Measurements from ENCODE around the gene PARG. TPM values are rescaled to one million over a fixed set of nuclear protein-coding genes. Genes with fewer than 3 reads are reported as not detected.
A peak's percentile ranks its signal among the peaks of the same experiment; 100 is the strongest.
"Not testable (repeated sequence)": the region's sequence is repeated elsewhere in the genome, so short reads cannot be mapped to it uniquely, and the experiment has no call there.

The PARG gene
- total RNA-seq, result 10 to 100 TPM; 38.9 to 42.6 TPM
- 10 to 100 TPM in 1 of 2 donors, 1 to 10 TPM in 1; 9.0 to 14.8 TPM for polyA plus RNA-seq

DNA sequence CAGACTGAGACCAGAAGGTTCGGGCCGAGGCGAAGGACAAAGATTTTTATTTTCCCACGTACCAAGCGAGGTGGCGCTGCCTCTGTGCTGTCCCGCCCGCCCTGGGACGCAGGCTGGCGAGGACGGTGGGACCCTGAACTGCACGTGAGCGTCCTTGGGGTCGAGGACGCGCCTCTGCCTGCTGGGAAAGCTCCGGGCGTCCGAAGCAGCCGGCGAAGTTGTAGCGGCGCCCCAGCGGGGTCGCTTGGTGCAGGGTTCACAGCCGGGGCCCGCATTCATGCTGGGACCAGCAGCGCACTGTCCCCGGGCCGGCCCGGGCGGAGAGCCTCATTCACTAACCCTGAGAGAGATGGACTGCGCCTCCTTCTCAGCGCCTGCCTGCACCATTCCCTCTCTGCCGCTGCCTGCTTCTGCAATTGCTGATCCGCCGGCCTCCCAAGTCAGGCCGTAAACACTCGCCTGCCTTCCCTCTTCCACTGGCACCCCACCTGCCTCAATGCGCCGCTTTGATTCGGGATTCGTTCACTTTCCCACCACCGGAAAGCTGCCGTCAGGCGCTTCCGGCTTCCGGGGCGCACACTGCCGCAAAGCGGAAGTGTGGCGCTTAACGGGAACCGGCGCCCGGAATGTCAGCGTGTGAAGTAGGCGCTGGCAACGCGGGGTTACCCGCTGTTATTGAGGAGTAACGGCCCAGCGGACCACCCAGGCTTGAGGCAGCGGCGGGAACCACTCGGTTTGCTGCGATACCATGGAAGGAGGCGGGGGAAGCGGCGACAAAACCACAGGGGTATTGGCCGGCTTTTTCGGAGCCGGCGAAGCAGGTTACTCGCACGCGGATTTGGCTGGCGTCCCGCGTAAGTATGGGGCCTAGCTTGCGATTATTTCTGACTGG is at the start of gene PARG, which contains the start of gene TIMM23B:
TSS of gene PARG (minus strand) at position 581 of the 892 bp plus-strand sequence. CDS start at position 279, 302 bp downstream.
TSS of gene TIMM23B (plus strand) at position 607 of the 892 bp plus-strand sequence. CDS start at position 749, 142 bp downstream.
- DNase-seq, result peak; percentile 81 to 86 (median 86)
- H3K9me3 ChIP-seq (ENCODE audit: control insufficient read depth in 1 of 2, low read length in 2 of 2); POLR2A ChIA-PET (ENCODE audit: partially characterized antibody); CTCF ChIA-PET (ENCODE audit: partially characterized antibody); H3K27me3 Mint-ChIP-seq; H3K36me3 ChIP-seq (ENCODE audit: insufficient read depth, low read length); H3K27me3 ChIP-seq (ENCODE audit: insufficient read depth, low read length); H3K9me3 Mint-ChIP-seq: not testable (repeated sequence)
- Mint-ChIP-seq H3K4me3 (peak within 1 kb of the TSS; percentile 98 to 100 (median 100)), H3K27ac (peak within 1 kb of the TSS; percentile 90 to 98 (median 96)), H3K36me3 (peaks cover 5 to 19% of the 10 kb centered on the region in 2 donors), H3K4me1 (peaks cover 18 to 49% (median 35%) of the 10 kb centered on the region in 4 donors)
- Histone ChIP-seq H3K4me3 (ENCODE audit: low read length in 2 of 2) (peak within 1 kb of the TSS; percentile 84 to 91), H3K4me1 (ENCODE audit: insufficient read depth, low read length) (peaks cover 26% of the 10 kb centered on the region), H3K27ac (ENCODE audit: low read depth, low read length) (peak within 1 kb of the TSS; percentile 64)
- intact Hi-C loops (cut with micrococcal nuclease), result loop anchor here (10.0 kb wide), 1 partner anchor 683 kb away; the partner anchor contains the start of gene SGMS1

DNA sequence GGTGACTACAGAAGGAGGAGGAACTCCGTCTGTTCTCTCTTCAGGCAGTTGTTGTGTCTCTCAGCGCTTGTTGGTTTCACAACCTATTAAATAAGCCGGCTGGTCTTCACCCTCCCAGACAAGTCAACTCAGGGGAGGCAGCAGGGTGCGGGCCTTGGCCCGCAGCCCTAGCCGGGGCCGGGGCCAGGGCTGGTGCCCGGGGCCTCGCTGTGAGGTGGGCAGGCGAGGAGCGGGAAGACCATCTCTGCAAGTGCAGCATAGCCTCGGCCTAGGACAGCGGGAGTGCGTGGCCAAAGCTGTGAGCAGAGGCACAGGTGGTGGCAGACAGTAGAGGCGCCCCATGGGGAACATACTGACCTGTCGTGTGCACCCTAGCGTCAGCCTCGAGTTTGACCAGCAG is 46.5 kb upstream of the PARG start, which contains the start of gene AGAP6:
TSS of gene AGAP6 (plus strand) at position 31 of the 400 bp plus-strand sequence. CDS start at position 341, 310 bp downstream.
- DNase-seq; H3K4me3 ChIP-seq (ENCODE audit: low read length in 2 of 2); H3K27me3 Mint-ChIP-seq; POLR2A ChIA-PET (ENCODE audit: partially characterized antibody); intact Hi-C loops (cut with micrococcal nuclease); H3K36me3 Mint-ChIP-seq; H3K4me1 Mint-ChIP-seq; H3K4me1 ChIP-seq (ENCODE audit: insufficient read depth, low read length); H3K36me3 ChIP-seq (ENCODE audit: insufficient read depth, low read length); H3K9me3 Mint-ChIP-seq; H3K27ac ChIP-seq (ENCODE audit: low read depth, low read length); H3K9me3 ChIP-seq (ENCODE audit: control insufficient read depth in 1 of 2, low read length in 2 of 2); H3K27me3 ChIP-seq (ENCODE audit: insufficient read depth, low read length); H3K4me3 Mint-ChIP-seq; CTCF ChIA-PET (ENCODE audit: partially characterized antibody); H3K27ac Mint-ChIP-seq: not testable (repeated sequence)

DNA sequence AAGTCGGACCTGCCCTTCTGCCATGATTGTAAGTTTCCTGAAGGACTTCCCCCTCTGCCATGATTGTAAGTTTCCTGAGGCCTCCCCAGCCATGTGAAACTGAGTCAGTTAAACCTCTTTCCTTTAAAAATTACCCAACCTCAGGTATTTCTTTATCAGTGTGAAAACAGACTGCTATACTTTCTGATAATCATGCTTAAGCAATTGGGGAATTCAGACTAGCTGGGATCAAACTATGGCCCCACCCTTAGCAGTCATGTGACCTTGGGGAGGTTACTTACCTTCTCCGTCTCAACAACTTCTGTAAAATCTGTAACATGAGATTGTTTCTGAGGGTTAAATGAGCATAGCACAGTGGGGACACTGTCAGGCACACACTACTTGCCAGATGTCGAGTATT is 45.4 kb upstream of the PARG start:
- intact Hi-C loops (cut with micrococcal nuclease); H3K4me1 Mint-ChIP-seq; DNase-seq; H3K27ac Mint-ChIP-seq; H3K4me3 ChIP-seq (ENCODE audit: low read length in 2 of 2); H3K9me3 Mint-ChIP-seq; H3K4me1 ChIP-seq (ENCODE audit: insufficient read depth, low read length); H3K27ac ChIP-seq (ENCODE audit: low read depth, low read length); H3K27me3 Mint-ChIP-seq; H3K4me3 Mint-ChIP-seq; H3K36me3 Mint-ChIP-seq; H3K27me3 ChIP-seq (ENCODE audit: insufficient read depth, low read length); H3K36me3 ChIP-seq (ENCODE audit: insufficient read depth, low read length); CTCF ChIA-PET (ENCODE audit: partially characterized antibody); POLR2A ChIA-PET (ENCODE audit: partially characterized antibody); H3K9me3 ChIP-seq (ENCODE audit: control insufficient read depth in 1 of 2, low read length in 2 of 2): not testable (repeated sequence)

DNA sequence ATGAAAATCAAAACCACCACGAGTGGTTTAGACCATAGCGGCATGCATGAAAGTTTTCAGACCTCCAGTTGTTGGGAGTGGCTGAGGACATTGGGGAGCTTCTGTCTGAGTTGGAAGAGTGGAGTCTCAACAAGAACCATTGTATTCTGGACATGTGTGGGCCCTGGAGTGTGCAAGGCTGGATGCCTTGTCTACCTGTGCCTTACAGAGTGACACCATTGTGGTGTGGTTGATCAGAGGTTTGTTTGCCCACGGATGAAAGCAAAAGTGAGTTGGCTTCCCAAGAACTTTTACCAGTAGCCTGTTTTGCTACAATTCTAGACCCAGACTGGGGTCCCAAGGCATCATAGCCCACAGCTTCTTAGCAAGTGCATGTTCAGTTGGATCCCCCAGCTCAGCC is 35.9 kb upstream of the PARG start:
- H3K4me3 ChIP-seq (ENCODE audit: low read length in 2 of 2); H3K9me3 Mint-ChIP-seq; H3K27ac Mint-ChIP-seq; H3K36me3 ChIP-seq (ENCODE audit: insufficient read depth, low read length); DNase-seq; CTCF ChIA-PET (ENCODE audit: partially characterized antibody); H3K4me1 ChIP-seq (ENCODE audit: insufficient read depth, low read length); intact Hi-C loops (cut with micrococcal nuclease); POLR2A ChIA-PET (ENCODE audit: partially characterized antibody); H3K27ac ChIP-seq (ENCODE audit: low read depth, low read length); H3K27me3 ChIP-seq (ENCODE audit: insufficient read depth, low read length); H3K9me3 ChIP-seq (ENCODE audit: control insufficient read depth in 1 of 2, low read length in 2 of 2); H3K4me3 Mint-ChIP-seq; H3K4me1 Mint-ChIP-seq; H3K27me3 Mint-ChIP-seq: not testable (repeated sequence)
- H3K36me3 Mint-ChIP-seq, result peaks cover 9 to 11% of the 10 kb centered on the region in 2 donors

DNA sequence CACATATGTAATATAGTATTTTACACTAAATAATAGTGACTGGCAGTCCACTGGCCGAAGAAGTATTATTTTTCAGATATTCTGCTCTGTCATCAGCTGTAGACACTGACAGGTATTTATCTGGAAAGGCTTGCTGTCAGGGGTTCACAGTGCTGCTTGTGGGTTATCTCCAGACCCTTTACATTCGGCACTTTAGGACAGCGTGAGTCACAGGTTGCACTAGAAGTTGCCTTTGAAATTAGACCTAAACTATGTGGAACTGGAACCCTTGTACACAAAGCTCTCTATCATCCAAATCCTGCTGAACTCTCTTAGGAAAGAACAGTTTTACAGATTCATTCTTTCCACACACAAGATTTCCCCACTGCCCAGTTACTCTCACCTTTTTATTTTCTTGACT is 30.3 kb upstream of the PARG start:
- H3K4me1 Mint-ChIP-seq; H3K9me3 Mint-ChIP-seq; H3K4me1 ChIP-seq (ENCODE audit: insufficient read depth, low read length); H3K27me3 Mint-ChIP-seq; H3K4me3 ChIP-seq (ENCODE audit: low read length in 2 of 2); DNase-seq; H3K27ac ChIP-seq (ENCODE audit: low read depth, low read length); intact Hi-C loops (cut with micrococcal nuclease); CTCF ChIA-PET (ENCODE audit: partially characterized antibody); H3K9me3 ChIP-seq (ENCODE audit: control insufficient read depth in 1 of 2, low read length in 2 of 2); H3K27ac Mint-ChIP-seq; H3K36me3 ChIP-seq (ENCODE audit: insufficient read depth, low read length); H3K27me3 ChIP-seq (ENCODE audit: insufficient read depth, low read length); H3K4me3 Mint-ChIP-seq; H3K36me3 Mint-ChIP-seq; POLR2A ChIA-PET (ENCODE audit: partially characterized antibody): not testable (repeated sequence)

DNA sequence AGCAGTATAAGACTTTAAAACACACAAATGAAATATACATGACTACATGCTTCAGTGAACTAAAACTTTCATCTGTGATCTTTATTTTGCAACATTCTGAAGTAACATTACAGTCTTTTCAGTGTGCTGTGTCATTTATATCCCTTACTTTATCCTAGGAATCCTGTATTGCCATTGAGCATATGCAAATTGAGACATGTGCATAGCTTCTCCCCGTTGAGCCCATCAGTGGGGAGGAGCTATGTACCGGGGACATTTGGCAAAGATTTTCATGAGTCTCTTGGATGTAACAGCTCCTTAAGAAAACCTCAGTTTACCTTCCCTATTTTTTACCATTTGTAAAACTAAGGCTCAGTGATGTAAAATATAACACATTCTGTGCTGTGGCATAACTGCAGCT is 29.6 kb upstream of the PARG start:
- H3K9me3 ChIP-seq (ENCODE audit: control insufficient read depth in 1 of 2, low read length in 2 of 2); POLR2A ChIA-PET (ENCODE audit: partially characterized antibody); H3K9me3 Mint-ChIP-seq; H3K27me3 ChIP-seq (ENCODE audit: insufficient read depth, low read length); intact Hi-C loops (cut with micrococcal nuclease); CTCF ChIA-PET (ENCODE audit: partially characterized antibody); H3K36me3 Mint-ChIP-seq; H3K27me3 Mint-ChIP-seq; H3K4me3 ChIP-seq (ENCODE audit: low read length in 2 of 2); H3K4me1 Mint-ChIP-seq; H3K27ac Mint-ChIP-seq; DNase-seq; H3K4me1 ChIP-seq (ENCODE audit: insufficient read depth, low read length); H3K36me3 ChIP-seq (ENCODE audit: insufficient read depth, low read length); H3K27ac ChIP-seq (ENCODE audit: low read depth, low read length); H3K4me3 Mint-ChIP-seq: not testable (repeated sequence)

DNA sequence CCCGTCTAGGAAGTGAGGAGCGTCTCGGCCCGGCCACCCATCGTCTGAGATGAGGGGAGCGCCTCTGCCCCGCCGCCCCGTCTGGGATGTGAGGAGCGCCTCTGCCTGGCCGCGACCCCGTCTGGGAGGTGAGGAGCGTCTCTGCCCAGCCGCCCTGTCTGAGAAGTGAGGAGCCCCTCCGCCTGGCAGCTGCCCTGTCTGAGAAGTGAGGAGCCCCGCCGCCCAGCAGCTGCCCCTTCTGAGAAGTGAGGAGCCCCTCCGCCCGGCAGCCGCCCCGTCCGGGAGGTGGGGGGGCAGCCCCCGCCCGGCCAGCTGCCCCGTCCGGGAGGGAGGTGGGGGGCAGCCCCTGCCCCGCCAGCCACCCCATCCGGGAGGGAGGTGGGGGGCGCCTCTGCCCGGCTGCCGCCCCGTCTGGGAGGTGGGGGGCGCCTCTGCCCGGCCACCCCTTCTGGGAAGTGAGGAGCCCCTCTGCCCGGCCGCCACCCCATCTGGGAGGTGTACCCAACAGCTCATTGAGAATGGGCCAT is 28.6 kb upstream of the PARG start:
- POLR2A ChIA-PET (ENCODE audit: partially characterized antibody); H3K36me3 Mint-ChIP-seq; H3K9me3 ChIP-seq (ENCODE audit: control insufficient read depth in 1 of 2, low read length in 2 of 2); H3K4me3 Mint-ChIP-seq; CTCF ChIA-PET (ENCODE audit: partially characterized antibody); H3K27ac ChIP-seq (ENCODE audit: low read depth, low read length); intact Hi-C loops (cut with micrococcal nuclease); H3K4me1 Mint-ChIP-seq; H3K4me3 ChIP-seq (ENCODE audit: low read length in 2 of 2); H3K9me3 Mint-ChIP-seq; H3K27me3 Mint-ChIP-seq; H3K27me3 ChIP-seq (ENCODE audit: insufficient read depth, low read length); H3K27ac Mint-ChIP-seq; H3K4me1 ChIP-seq (ENCODE audit: insufficient read depth, low read length); H3K36me3 ChIP-seq (ENCODE audit: insufficient read depth, low read length): not testable (repeated sequence)
- DNase-seq, result peak in 1 of 5 donors; percentile 13

Measured in CD4-positive, alpha-beta memory T cell (primary cell).